GM11168 (cell line): Measurements from ENCODE around the gene PGM5.

ENCODE experiments used
- in situ Hi-C: fragments of 300-500 bp; cut with MboI; formaldehyde crosslinking; loops from one replicate; pipeline ENCODE4 v1.12.0; 2022; ENCODE audit warnings: low sequenced_read_pairs; ENCODE audit not compliant: unreplicated experiment

PGM5 gene

DNA sequence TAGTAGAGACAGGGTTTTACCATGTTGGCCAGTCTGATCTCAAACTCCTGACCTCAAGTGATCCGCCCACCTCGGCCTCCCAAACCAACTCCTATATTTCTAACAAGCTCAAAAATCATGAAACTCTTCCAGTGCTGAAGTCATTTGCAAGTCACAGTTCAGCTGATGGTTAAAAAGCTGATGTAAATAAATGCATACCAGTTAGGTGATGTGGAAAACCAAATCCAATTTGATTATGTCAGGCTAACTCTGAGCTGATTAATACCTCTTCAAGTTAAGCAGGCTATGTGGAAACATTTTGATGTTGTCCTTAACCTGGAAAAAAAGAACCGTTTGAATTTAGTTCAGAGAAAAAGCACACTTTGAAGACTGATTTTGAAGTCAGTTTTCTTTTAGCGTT is 133.2 kb downstream of the PGM5 start:
- in situ Hi-C loops = no loop called here

DNA sequence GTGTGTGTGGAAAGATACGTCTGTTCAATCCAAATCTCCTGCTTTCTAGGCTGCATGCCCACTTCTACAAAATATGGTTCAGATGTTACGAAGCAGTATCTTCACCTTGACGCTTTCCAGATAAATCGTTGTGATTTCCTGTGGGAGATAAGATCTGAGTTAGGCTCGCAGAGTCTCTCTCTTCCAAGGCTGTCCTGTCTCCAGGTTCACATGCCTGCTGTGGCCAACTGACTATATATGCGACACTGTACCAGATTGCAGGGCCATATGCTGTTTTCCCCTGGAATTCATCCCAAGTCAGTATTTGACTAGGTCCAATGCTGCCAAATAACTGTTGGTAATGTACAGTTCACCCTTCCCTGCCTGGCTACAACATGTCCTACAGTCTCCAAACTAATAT is 136.4 kb downstream of the PGM5 start:
- in situ Hi-C loops = no loop called here

DNA sequence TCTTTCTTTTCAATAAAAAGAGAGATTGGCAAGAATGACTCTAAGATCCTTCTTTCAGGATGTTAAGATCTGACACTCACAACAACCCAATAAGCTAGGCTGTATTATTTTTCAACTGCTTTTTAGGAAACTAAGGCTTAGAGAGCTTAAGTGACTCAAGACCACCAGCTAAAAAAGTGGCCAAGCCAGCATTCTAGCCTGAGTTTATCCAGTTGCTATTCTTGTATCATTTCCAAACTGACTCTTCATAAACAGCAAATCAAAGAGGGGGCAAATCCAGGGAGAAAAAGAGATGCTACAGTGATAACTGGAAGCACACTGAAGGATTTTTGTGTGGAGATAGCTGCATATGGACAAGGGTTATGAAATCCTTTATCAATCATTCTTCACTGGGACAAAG is 137.1 kb downstream of the PGM5 start:
- in situ Hi-C loops = no loop called here

DNA sequence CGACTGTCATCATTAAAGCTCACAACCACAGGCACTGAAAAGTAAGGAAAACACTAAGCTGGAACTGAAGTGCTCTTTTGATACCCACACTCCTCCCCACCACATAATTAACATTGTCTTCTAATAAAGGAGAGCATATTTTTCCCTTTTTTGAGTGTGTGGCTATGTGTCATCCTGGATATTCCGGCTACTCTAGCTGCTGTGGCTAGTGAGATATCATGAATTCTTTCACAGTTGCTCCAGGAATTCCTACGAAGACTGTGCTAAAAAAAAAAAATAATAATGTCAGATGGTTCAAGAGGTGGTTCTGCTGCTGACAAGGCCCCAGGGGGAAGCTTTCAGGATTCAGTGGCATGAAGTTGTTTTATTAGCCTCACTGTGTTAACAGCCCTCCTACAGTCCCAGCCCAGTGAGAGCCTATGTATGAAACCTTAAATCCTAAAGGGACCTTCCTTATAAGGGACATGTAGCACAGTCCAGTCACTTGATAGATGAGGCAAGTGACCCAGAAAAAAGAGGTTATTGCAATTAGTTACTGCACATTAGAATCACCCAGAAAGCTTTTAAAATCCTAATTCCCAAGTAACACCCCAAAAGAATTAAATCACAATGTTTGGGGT is 137.7 kb downstream of the PGM5 start:
- in situ Hi-C loops = no loop called here

DNA sequence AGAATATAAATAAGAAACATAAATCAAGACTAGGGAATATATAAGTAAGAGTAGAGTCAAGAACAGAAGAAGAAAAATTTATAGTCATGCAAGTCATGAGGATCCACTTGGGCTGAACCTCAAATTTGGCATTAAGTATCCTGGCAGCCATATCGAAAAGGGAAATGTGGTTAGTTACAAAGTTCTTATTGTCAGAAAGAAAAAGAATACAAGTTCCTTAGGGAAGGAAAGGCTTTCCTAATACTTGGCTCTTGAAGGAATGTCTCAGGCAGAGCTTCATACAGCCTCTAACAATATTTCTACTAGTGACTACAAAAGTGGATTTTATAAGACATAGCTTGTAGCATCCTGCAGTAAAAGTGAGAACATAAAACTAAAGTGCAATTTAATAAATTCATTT is 138.8 kb downstream of the PGM5 start:
- in situ Hi-C loops = no loop called here

DNA sequence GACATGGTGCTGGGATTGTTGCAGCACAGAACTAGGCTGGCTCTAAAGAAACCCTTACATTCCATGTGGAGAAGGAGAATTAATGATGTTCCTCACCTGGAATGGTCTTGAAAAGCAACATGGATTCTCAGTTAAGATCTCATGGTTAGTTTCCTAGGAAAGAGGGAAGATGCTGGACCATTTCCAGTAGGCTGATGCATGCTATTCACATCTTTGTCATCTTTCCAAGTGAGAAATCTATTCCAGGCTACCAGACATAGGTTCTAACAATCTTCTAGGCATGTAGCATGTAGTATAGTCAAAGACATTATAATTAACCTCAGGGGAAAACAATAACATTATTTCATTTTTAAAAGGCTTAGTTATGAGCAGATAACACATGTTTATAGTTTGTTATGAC is 139.9 kb downstream of the PGM5 start:
- in situ Hi-C loops = no loop called here

DNA sequence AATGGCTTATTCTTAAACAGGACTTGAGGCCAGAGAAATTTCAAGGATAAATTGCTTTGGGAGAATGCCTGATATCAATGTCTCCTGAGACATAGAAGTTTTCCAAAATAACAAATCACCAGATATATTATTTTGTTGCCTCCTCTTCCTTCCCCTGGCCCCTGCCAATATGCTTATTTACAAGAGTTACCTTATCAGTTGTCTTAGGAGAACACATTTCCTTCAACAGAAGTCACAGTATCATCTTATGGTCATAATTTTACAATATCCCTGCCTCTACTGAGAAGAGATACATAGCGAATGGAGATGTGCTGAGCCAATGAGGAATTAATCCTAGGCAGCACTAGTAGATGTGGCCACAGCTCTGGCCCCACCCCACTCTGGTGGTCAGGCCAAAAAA is 141.2 kb downstream of the PGM5 start:
- in situ Hi-C loops = no loop called here

DNA sequence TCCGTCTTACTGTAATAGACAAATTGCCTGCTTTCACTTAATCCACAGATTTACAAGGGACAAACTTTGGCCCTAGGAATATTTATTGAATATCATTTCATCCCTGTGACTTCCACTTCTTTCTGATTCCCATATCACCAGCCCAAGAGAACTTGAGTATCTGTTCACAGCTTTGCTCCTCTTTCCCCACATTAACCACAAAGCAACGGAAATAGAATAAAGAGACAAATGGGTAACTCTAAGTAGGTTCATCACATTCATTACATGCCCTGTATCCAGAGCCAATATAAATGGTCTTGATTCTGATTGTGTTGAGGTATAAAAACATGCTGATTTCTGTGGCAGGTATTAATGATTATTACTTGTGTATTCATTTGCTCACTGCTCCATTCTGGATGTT is 142.4 kb downstream of the PGM5 start:
- in situ Hi-C loops = no loop called here

DNA sequence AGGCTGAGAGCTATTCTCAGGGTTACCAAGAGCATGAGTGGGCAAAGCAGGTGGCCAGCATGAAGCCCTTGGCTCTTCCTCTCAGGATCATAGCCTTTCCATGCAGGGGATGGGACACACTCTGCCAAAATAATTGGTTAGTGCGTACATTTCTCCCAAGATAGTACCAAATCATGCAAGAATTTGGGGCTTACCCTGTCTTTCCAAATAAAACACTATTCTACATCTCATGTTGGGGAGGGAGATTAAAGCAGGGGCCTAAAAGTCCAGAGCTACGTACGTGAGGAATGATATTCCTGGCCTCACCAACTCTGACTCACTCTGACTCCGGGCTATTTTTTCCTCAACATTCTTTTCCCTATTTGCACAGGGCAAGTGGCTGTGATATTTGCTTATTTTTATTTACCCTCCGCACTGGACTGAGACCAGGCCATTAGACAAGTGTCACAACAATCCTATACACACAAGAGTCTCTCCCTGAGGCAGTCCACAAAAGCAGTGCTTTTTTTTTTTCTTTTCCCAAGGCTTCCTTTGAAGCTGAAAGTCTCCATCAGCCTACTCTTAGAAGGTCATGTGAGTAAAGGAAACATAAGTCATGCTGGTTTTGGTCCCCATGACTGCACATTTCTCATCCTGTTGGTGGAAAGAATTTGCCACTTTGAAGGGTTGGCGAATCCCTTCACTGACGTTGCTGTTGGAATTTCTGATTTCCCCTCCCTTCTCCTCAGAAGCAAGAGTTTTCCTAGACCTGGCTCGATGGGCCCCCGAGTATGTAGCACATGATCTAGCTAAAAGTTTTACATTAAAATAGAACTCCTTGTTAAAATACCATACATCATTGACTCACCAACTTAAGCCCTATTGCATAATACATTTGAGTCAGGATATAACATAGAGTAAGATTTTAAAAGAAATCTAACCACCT is 144.3 kb downstream of the PGM5 start:
- in situ Hi-C loops = no loop called here

DNA sequence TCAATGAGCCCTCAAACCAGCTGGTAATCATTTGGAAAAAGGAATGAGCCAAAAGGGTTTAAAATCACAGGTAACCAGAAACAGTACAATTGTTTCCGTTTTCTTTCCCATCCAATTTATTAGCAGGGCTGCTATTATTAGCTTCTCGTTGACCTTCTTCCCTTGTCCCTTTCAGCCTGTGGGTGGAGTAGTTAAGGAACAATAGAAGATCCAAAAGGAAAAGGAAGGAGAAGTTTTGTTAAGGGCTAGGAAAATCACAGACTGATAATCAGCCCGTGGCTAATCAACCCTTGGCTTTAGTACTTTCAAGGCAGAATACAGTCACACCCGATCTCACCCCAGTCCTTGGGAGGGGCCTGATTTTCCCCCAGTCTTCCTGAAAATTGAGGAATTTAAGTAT is 145.9 kb downstream of the PGM5 start:
- in situ Hi-C loops = no loop called here

DNA sequence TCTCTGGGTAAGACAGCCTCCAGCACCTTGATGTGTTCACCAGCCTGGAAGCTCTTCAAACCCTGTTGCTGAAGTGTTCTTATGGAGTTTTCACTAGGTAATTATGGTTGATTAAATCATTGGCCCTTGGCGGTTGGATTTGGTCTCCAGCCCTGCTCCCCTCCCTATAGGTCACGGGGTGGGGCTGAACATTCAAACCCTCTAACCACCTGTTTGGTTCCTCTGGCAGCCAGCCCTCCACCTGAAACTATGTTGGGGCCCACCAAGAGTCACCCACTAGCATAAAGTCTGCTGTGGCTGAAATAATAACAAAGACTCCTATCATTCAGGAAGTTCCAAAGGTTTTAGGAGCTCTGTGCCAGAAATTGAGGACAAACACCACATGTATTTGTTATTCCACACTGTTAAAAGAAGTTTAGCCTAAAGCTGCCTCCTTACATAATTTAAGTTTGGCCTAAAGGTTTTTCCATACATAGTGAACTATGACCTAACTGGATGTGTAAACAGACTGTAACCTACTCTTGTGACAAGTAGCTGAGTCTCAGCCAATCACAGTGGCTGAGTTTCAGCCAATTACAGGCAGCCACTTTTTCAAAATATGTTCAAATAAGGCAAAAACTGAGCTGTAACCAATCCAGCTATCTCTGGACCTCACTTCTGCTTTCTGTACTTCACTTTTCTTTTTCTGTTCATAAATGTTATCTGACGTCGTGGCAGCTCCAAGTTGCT is 149.4 kb downstream of the PGM5 start:
- in situ Hi-C loops = no loop called here

DNA sequence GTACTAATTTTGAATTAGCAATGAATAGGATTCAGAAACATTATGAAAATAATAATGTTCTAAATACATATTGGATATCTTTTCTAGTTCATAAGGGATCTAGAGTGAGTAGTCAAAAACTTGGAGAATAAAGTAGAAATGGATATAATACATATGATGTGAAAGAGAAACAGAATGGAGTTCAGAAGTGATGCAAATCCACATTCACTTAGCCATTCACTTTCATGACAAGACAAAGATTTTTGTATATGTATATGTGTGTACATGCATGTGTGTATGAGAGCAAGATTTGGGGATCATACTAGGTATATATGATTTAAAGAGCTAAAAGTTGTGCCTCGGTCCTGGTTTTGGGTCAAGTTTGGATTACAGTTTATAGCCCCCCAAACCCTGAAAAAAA is 150.1 kb downstream of the PGM5 start:
- in situ Hi-C loops = no loop called here

DNA sequence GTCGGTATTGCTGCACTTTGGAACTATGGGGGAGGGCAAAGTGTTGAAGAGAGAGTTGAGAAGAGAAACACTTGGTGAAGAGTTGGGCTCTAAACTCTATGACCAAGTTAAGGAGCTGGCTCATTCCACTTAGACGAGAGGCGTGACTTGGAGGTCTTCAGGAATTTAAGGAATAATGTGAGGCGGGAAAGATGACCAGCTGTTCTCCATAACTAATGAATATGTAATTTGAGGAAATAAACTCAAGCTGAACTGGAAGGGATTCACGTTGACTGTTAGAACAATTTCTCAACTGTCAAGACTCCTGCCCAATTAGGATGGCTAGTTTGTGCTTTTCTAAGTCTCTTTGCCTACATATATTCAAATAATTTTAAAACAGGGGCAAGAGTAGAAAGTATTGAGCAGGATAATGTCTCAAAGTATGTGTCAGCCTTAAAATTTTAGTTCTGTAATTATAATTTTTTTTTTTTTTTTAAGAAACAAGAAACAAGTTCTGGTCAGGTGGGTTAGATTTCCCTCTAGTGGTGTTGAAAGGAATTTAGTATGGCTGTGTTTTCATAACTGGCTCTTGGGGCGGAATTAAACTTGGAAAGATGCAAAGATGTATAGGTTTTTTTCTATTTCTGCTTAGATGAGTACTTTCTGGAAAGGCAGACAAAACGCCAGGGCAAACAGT is 150.9 kb downstream of the PGM5 start:
- in situ Hi-C loops = no loop called here

DNA sequence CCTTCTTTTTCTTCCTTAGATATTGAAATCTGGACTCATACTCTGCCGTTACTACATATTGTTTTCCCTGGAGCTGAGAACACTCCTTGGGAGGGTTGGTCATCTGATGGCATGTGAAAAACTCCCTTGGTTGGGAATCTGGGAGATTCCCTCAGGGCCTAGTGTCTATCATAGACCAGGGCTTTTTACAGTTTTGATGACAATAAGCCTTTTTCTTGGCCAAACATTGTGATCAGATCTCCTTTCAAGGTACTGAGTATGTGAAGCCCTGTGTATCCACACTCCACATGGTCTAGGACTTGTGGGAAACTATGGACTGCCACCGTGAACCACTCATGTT is 151.4 kb downstream of the PGM5 start:
- in situ Hi-C loops = no loop called here

DNA sequence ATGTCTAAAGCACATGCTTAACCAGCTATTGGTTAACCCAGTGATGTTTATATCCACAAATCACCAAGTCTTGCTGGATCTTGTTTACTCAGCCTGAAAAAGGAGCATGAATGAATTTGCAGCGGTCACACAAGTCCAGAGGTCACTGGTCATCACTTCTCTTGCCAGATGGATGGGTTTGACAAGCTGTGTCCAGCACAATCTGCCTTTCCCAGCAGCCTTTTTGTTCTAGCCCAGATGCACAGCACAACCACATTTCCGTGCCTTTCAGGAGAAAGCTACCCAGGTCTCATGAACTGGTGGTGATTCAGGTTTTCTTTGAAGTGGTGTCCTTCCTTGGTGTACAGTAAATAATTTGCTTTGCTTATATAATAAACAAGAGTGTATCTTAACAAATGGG is 152.1 kb downstream of the PGM5 start:
- in situ Hi-C loops = no loop called here

DNA sequence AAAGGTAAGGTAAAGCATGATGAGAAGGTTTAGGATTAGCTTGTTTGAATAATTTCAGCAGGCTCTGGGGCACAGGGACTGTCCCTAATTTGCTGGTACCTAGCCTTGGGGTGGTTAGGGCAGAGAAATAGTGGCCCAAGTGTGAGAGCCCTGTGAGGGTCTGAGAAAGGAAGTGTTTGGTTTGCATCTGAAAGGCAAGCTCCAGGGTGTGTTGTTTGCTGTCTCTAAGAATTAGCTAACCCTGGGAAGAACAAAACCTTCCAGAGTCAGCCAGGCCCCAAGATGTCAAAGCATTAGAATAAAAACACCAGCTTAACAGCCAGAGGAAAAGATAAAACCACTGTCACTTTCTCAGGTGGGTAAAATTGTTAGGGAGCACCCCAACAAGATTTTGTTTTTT is 153.3 kb downstream of the PGM5 start:
- in situ Hi-C loops = no loop called here

DNA sequence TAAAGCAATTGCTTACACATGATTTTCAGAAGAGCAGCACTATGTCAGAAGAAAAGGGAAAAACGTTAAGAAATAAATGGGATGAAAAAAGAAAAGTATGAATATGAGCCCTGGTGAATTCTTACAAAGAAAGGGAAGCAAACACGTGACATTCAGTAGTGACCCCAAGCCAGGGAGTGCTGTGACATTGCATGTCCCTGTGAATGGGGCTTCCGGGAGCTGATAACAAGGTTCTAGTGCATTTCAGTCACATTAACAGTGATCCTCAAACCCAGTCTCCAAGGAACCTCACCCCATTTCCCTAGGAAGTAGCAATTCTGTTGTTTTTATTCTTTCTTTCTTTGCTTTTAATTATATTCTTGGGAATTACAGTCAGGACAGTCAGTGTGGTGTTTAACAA is 157.0 kb downstream of the PGM5 start:
- in situ Hi-C loops = no loop called here

DNA sequence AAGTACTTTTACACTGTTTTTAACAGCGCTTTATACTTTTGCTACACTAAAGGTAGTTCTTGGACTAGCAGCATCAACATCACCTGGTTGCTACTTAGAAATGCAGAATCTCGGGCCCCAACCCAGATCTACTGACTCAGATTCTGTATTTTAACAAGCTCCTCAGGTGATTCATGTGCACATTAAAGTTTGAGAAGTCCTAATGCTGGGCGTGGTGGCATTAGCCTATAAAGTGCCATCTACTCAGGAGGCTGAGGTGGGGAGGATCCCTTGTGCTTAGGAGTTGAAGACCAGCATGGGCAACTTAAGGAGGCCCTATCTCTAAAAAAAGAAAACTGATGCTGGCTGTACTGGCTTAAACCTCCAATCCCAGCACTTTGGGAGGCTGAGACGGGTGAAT is 157.6 kb downstream of the PGM5 start:
- in situ Hi-C loops = no loop called here

DNA sequence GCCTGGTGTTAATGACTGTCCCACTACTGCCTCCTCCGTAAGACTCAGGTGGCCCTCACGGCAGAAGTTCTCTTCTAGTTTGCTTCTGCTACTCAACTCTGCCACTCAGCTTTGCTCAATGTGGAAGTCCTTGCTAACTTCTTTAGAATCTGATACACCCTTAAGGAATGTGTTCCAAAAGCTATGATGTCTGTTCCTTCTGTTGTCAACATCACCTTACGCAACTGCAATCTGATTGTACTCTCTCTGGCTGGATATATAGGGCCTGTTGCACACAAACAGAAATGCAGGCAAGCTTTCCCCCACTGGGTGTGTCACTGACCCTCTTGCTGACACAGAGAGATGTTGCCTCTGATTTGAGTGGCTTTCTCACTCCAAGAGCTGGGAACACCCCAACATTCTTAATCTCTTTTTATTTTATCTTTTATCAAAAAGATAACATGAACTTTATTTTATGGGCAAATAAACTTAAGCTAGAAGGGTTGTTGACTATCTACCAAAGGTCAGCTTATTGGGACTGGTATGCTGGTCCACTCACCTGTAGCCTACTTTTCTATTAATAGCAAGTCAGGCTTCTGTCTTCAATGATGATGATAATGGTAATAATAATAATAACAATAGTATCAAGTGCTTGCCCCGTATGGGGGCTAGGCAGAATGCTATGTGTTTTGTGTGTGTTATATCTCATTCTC is 159.1 kb downstream of the PGM5 start:
- in situ Hi-C loops = no loop called here

DNA sequence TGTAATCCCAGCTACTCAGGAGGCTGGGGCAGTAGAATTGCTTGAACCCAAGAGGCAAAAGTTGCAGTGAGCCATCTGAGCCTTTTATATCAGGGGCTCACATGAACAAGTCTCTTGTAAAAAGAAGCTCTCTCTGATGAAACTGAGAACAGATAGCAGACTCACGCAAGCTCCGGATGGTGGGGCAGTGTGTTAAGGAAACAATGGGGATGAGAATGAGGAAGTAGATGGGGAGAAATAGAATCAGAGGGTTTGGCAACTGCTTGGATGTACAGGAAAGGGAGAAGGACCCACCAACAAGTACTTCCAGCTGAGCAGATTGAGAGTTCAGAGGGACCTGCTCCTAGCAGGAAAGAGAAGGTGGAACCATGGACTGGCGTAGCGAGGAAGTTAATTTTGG is 165.7 kb downstream of the PGM5 start:
- in situ Hi-C loops = no loop called here
